Endothelial cell of umbilical vein (primary cell): ENCODE results near the gene POU2AF1. TPM values are rescaled to one million over a fixed set of nuclear protein-coding genes. Genes with fewer than 3 reads are reported as not detected.

Source experiments
- BruUV-seq: library from RNA; stranded (reverse); fragments of 400-500 nt; replicated peaks from 2 replicates; lab custom pipeline; 2021; lab: Mats Ljungman, UMichigan
- CTCF ChIA-PET: fragments of 300-600, 350-600 bp; sonication (Branson Sonifier 250); formaldehyde crosslinking; loops from one replicate; lab custom pipeline; 2021; ENCODE audit warnings: antibody characterized with exemption, inconsistent platforms; lab: Charles Lee
- POLR2A ChIA-PET: fragments of 300-600, 350-600 bp; sonication (Branson Sonifier 250); formaldehyde crosslinking; loops from one replicate; lab custom pipeline; 2021; ENCODE audit warnings: antibody characterized with exemption, inconsistent platforms; lab: Charles Lee
- DNase-seq: peaks from one replicate; pipeline ENCODE4 v3.0.0-alpha.2; 2011; ENCODE audit warnings: low read depth, low spot score
- FAIRE-seq: peaks from 2 replicates; lab custom pipeline; 2011; peaks lifted over from hg19 to GRCh38; lab: Jason Lieb, UNC
- H2AFZ ChIP-seq: 2 replicates; pipeline ENCODE4 v1.6.0; 2012; ENCODE audit warnings: low read depth, low read length, control low read depth, inconsistent platforms
- H3K27ac ChIP-seq: 2 replicates; pipeline ENCODE4 v1.5.1; 2011; ENCODE audit warnings: low read depth, mild to moderate bottlenecking, control low read depth, low read length, moderate library complexity; ENCODE audit not compliant: insufficient read depth
- H3K27me3 ChIP-seq, 2 experiments: 2 replicates each; pipeline versions ENCODE4 v1.6.0 to v1.6.1; 2011; ENCODE audit warnings: low read length in 2 of 2, mixed read lengths in 1 of 2; ENCODE audit not compliant: control insufficient read depth in 2 of 2, insufficient read depth in 2 of 2
- H3K36me3 ChIP-seq, 2 experiments: 2 replicates in 1 of 2; 3 replicates in 1 of 2; pipeline ENCODE4 v1.5.1; 2011; ENCODE audit warnings: low read length in 2 of 2, mild to moderate bottlenecking in 1 of 2, moderate library complexity in 1 of 2; ENCODE audit not compliant: control insufficient read depth in 2 of 2, insufficient read depth in 2 of 2; ENCODE audit errors: extremely low read depth in 1 of 2
- H3K4me1 ChIP-seq: 3 replicates; pipeline ENCODE4 v1.5.1; 2011; ENCODE audit warnings: mild to moderate bottlenecking, low read length; ENCODE audit not compliant: control insufficient read depth, insufficient read depth; ENCODE audit errors: extremely low read depth
- H3K4me2 ChIP-seq: 2 replicates; pipeline ENCODE4 v1.6.1; 2011; ENCODE audit warnings: low read length, control low read depth, mixed read lengths; ENCODE audit not compliant: insufficient read depth
- H3K4me3 ChIP-seq, 3 experiments: fragments of 200-600 bp in 1 of 3; sonication (generic), shearing (Covaris generic) in 1 of 3; replicated peaks in 1 of 3; 2 replicates each; pipeline ENCODE4 v1.5.1; 2011 to 2016; ENCODE audit warnings: control low read depth in 3 of 3, low read length in 3 of 3, mild to moderate bottlenecking in 2 of 3, inconsistent platforms in 1 of 3, low read depth in 1 of 3, moderate library complexity in 1 of 3; ENCODE audit not compliant: insufficient read depth in 1 of 3
- H3K79me2 ChIP-seq: 2 replicates; pipeline ENCODE4 v1.6.0; 2012; ENCODE audit warnings: low read length, inconsistent platforms; ENCODE audit not compliant: control insufficient read depth, insufficient read depth
- H3K9ac ChIP-seq: replicated peaks from 2 replicates; pipeline ENCODE3; 2011; ENCODE audit warnings: low read length, control low read depth; ENCODE audit not compliant: insufficient read depth; ENCODE audit errors: extremely low read depth
- H3K9me1 ChIP-seq: replicated peaks from 3 replicates; pipeline ENCODE4 v1.6.0; 2011; ENCODE audit warnings: mild to moderate bottlenecking, low read length; ENCODE audit not compliant: control insufficient read depth, insufficient read depth; ENCODE audit errors: extremely low read depth
- H3K9me3 ChIP-seq: replicated peaks from 2 replicates; pipeline ENCODE4 v1.5.1; 2012; ENCODE audit warnings: low read length, inconsistent platforms; ENCODE audit not compliant: control insufficient read depth, insufficient read depth
- H4K20me1 ChIP-seq: replicated peaks from 2 replicates; pipeline ENCODE3; 2011; ENCODE audit warnings: mild to moderate bottlenecking, low read length; ENCODE audit not compliant: control insufficient read depth, insufficient read depth; ENCODE audit errors: extremely low read depth
- EZH2 ChIP-seq: IDR thresholded peaks from 2 replicates; pipeline ENCODE4 v1.6.1; 2012; ENCODE audit warnings: borderline replicate concordance, low read depth, mild to moderate bottlenecking, moderate library complexity, low read length, inconsistent platforms; ENCODE audit not compliant: severe bottlenecking
- FOS ChIP-seq: IDR thresholded peaks from 2 replicates; pipeline ENCODE4 v1.6.1; 2011; ENCODE audit warnings: mild to moderate bottlenecking, low read length, moderate library complexity, borderline replicate concordance; ENCODE audit not compliant: insufficient read depth
- GATA2 ChIP-seq: IDR thresholded peaks from 2 replicates; pipeline ENCODE4 v1.7.0; 2011; ENCODE audit warnings: low read depth, mild to moderate bottlenecking, moderate library complexity, mixed read lengths, low read length; ENCODE audit not compliant: insufficient read length, insufficient read depth
- JUN ChIP-seq: IDR thresholded peaks from 2 replicates; pipeline ENCODE4 v1.6.1; 2011; ENCODE audit warnings: borderline replicate concordance, low read depth; ENCODE audit not compliant: insufficient read length, insufficient read depth
- MYC ChIP-seq: IDR thresholded peaks from one replicate; pipeline ENCODE4 v1.6.1; 2011; ENCODE audit warnings: mild to moderate bottlenecking, low read depth, low read length
- POLR2A ChIP-seq: IDR thresholded peaks from 2 replicates; pipeline ENCODE4 v1.6.1; 2012; ENCODE audit warnings: low read depth, mild to moderate bottlenecking, control low read depth, low read length
- POLR2AphosphoS5 ChIP-seq: IDR thresholded peaks from 2 replicates; pipeline ENCODE4 v1.6.1; 2012; ENCODE audit warnings: low read depth, mild to moderate bottlenecking, control low read depth, low read length, moderate library complexity; ENCODE audit not compliant: insufficient read depth
- dilution Hi-C: fragments of 300-500 bp; cut with MboI; formaldehyde crosslinking; loops from one replicate; pipeline ENCODE4 v1.15.0; 2019; ENCODE audit warnings: low sequenced_read_pairs; ENCODE audit not compliant: extremely low pct_ligation_motif_present
- intact Hi-C: fragments of 100-400 bp; cut with micrococcal nuclease; formaldehyde crosslinking; loops from one replicate; pipeline ENCODE4 v1.10.0; 2022
- polyA plus RNA-seq, 4 experiments: library from polyadenylated mRNA; depleted of rRNA in 3 of 4; stranded (reverse) in 3 of 4; unstranded in 1 of 4; fragments of >200 nt; gene quantifications; 2 replicates each; pipeline versions ENCODE4 v1.2.1 to v1.2.3, GENCODE V29; 2011 to 2012; ENCODE audit warnings: missing spikeins in 1 of 4
- total RNA-seq: library from RNA; stranded (reverse); gene quantifications from 2 replicates; pipeline ENCODE4 v1.2.3, GENCODE V29; 2021
- TF ChIP-seq, protein P1 (sequence below): IDR thresholded peaks from 2 replicates; pipeline ENCODE4 v1.6.1; 2011; ENCODE audit not compliant: insufficient read depth, insufficient read length

POU2AF1 gene
- total and polyA plus RNA-seq, 2 donors (not counting 3 experiments of a cell fraction or from before 2014, with no cell fraction given), result not detected

DNA sequence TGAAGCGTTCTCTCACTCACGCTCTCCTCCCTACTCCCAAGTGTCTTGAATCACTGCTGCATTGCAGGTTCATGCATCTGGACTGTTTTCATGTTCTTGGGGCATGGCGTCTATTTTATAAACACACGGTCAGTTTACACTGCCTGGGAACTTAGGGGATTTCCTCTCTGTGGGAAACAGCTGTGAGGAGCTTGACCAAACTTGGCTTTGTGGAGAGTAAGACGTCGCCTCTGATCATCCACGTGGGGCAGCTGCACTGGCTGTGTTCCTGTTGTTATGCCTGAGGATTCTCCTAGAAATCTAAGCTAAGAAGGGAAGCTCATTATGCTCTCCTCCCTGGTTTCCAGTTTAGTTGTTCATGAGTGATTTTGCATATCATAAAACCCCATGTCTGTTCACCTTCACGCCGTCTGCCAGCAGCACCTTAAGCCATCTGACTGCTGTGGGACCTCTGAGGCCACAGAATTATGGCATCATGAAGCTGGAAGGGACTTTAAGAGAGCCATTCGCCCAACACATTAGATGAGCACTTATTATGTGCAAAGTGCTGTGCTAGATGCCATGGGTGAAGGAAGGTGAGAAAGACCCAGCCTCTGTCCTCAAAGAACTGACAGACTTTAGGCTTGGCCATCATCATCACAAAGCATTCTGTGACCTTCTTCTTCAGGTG is 38.8 kb upstream of the POU2AF1 start:
- no peaks in the 10 kb centered on the region for H3K27me3 ChIP-seq
- no peaks in the 10 kb centered on the region for H3K9me1 ChIP-seq
- H3K4me1 ChIP-seq, result no peaks in the 10 kb centered on the region
- BruUV-seq, result no TSS peak
- H3K9me3 ChIP-seq, result no peaks in the 10 kb centered on the region
- intact Hi-C loops, result no loop called here
- no peak for FAIRE-seq
- no peaks in the 10 kb centered on the region for H4K20me1 ChIP-seq
- DNase-seq, result peak; percentile 33
- no peak overlapping the region for H3K27ac ChIP-seq
- H3K9ac ChIP-seq, result no peak overlapping the region
- no peaks in the 10 kb centered on the region for H3K36me3 ChIP-seq
- H3K4me2 ChIP-seq, result no peak overlapping the region
- dilution Hi-C loops, result no loop called here
- H2AFZ ChIP-seq, result no peak overlapping the region
- TF ChIP-seq POLR2AphosphoS5, result no peak
- ChIA-PET POLR2A (no interaction called here), CTCF (interaction anchor here (1.1 to 5.0 kb wide), 3 partner anchors 11 to 135 kb away, joined by 4 to 28 read pairs (median 5); no protein-coding TSS in a partner anchor)
- no peak overlapping the region for H3K4me3 ChIP-seq
- no peaks in the 10 kb centered on the region for H3K79me2 ChIP-seq

DNA sequence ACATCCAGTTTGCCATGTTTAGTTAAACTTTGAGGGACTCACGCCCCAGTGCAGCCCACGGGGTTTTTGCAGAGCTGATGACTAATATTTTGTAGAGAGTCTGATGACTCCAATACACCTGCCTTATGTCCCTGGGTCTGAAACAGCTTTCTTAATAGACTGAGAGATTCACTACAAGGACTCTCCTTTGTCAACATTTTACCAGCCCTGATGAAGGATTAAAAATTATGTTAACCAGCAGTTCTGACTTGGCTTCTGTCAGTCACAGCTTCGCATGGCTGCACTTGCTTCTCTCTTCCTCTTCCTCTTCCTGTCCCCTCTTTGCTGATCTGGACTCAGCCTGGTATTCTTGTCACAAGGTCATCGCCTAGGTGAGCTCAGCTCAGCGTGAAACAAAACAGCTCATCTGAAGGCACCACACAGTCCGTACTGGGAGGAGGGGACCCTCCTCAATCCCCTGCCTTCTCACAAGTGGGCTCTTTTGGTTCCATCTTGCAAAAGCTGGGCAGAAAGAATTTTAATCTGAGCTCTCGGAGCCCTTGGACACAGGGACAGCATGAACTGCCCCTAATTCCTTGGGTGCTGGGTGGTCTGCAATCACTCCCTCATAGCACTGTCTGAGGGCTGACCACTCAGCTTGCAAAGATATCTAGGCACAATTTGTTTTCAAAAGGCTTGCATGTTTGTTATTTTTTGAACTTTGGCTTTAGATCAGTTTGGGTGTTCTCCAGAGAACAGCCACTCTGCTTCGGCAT is 38.1 kb upstream of the POU2AF1 start:
- H3K79me2 ChIP-seq, result no peaks in the 10 kb centered on the region
- no peak overlapping the region for H3K27ac ChIP-seq
- no peak overlapping the region for H3K4me3 ChIP-seq
- FAIRE-seq (no peak), DNase-seq (no peak)
- ChIA-PET POLR2A (no interaction called here), CTCF (interaction anchor here (1.1 to 5.0 kb wide), 3 partner anchors 12 to 134 kb away, joined by 4 to 28 read pairs (median 5); no protein-coding TSS in a partner anchor)
- H3K27me3 ChIP-seq, result no peaks in the 10 kb centered on the region
- H4K20me1 ChIP-seq, result no peaks in the 10 kb centered on the region
- H3K9me3 ChIP-seq, result no peaks in the 10 kb centered on the region
- H3K4me1 ChIP-seq, result no peaks in the 10 kb centered on the region
- H3K36me3 ChIP-seq, result no peaks in the 10 kb centered on the region
- no peak overlapping the region for H3K9ac ChIP-seq
- intact Hi-C loops (no loop called here), dilution Hi-C loops (no loop called here)
- H3K4me2 ChIP-seq, result no peak overlapping the region
- H3K9me1 ChIP-seq, result no peaks in the 10 kb centered on the region
- no TSS peak for BruUV-seq
- TF ChIP-seq EZH2 (no peak), GATA2 (no peak), FOS (no peak), MYC (no peak), POLR2A (no peak), POLR2AphosphoS5 (no peak), JUN (no peak)
- TF ChIP-seq, protein P1, sequence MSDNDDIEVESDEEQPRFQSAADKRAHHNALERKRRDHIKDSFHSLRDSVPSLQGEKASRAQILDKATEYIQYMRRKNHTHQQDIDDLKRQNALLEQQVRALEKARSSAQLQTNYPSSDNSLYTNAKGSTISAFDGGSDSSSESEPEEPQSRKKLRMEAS, result no peak
- H2AFZ ChIP-seq, result no peak overlapping the region
